AML-193 (cell line): Measurements from ENCODE around the gene ATP2B2.

Experiments
- DNase-seq, 2 experiments: peaks; one replicate each; lab custom pipeline; 2025; lab: John Stamatoyannopoulos, UW

Gene ATP2B2

DNA sequence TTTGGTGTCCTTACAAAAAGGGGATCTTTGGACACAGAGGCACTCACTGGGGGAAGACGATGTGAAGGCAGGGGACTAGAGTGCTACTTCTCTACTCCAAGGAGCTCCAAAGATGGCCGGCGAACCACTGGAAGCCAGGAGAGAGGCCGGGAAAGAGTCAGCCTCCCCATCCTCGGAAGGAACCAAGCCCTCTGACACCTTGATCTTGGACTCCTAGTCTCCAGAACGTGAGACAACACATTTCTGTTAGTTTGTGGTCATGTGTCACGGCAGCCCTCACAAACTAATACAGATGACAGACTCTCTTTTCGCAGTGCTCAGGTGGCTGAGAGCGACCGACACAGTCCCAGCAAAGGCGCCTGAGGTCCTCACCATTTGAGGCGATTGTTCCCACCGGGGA lies 24.4 kb upstream of the ATP2B2 start:
- no peak for DNase-seq

GRCh38 chr3:10528046-10528445 lies 22.7 kb upstream of the ATP2B2 start:
- no peak for DNase-seq

GRCh38 chr3:10527295-10528001 lies 22.1 kb upstream of the ATP2B2 start:
- DNase-seq: no peak

DNA sequence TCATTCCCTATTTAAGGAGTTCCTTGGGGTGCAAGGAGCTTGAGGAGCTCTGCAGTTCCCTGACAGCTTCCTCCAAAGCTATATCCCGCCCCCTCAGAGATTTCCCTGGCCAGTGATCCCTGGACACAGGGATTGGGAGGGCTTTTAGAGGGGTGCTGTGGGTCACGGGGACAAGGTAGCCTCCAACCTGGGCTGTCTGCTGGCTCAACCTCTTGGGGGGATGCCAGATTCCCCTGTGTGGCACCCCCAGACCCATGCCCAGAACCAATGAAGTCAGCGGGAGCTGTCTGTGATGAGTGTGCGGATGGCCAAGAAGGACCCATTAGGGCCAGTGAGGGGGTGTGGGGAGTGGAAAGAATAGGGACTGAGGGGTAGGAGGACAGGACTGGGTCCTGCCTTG lies 21.0 kb upstream of the ATP2B2 start:
- DNase-seq: no peak

- no peak for DNase-seq
Measured at GRCh38 chr3:10524799-10525301, 19.5 kb upstream of the ATP2B2 start.

DNA sequence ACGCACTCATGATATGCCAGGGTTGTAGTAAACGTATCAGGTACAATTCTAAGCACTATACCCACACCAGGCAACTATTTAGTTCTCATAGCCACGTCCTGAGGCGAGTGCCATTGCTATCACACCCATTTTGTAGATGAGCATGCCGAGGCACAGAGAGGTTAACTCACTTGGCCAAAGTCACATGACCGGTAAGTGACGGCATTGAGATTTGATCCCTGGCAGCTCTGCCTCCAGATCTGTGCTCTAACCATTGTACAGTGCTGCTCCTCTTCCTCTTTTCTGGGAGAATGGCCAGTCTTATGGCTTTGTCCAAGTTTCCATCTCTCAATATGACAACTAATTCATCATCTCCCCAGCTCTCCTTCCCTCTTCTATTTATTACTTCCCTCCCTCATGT lies 18.9 kb upstream of the ATP2B2 start:
- no peak for DNase-seq

DNA sequence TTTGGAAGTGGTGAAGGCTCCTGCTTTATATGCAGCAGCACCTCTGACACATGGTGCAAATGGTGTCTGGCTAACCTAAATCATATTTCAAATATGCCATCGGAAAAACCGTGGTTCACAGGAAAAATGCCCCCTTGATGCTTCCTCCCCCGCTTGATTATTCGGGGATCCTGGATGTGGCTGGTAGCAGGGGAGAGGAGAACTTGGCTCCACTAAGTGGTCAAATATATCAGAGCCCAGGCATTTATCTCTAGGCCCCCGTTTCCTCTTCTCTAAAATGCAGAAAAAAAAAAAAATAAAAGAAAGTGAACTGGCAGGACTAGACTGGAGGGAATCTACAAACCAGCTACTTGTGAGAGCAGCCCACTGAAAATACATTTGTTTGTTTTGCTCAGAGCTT lies 18.2 kb upstream of the ATP2B2 start:
- no peak for DNase-seq

- no peak for DNase-seq
Measured at GRCh38 chr3:10522646-10523303, 17.4 kb upstream of the ATP2B2 start.

DNA sequence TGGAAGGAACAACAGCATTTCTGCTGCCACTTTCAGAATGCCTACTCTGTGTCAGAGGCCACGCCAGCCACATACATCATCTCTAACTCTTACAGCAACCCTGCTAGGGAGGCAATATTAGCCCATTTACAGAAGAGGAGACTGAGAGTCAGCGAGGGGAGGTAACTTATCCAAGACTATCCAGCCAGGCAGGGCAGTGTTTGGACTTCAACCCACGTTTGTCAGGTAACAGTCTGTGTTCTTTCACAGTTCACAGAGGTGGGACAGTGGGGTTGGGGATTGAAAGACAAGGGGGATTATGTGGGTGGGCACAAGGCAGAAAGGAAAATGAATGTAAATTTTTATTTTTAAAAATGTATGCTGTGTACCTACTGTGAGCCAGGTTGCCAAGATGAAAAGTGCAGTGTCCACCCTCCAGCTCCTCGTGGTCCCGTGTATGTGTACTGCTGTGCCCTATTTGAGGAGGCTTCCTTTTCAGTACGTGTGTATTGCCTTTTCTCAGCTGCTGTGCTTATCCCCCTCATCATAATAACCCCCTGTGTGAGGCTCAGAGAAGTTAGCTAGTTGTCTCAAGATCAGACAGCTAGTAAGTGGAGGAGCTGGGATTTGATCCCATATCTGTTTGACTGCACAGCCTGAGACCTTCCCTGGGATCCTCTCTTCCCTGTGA lies 16.5 kb upstream of the ATP2B2 start:
- DNase-seq: no peak

- no peak for DNase-seq
Measured at GRCh38 chr3:10520072-10520471, 14.7 kb upstream of the ATP2B2 start.

GRCh38 chr3:10519236-10519635 lies 13.8 kb upstream of the ATP2B2 start:
- no peak for DNase-seq

GRCh38 chr3:10518506-10519150 lies 13.2 kb upstream of the ATP2B2 start:
- no peak for DNase-seq

GRCh38 chr3:10517627-10518026 lies 12.2 kb upstream of the ATP2B2 start:
- no peak for DNase-seq

GRCh38 chr3:10516544-10517452 lies 11.4 kb upstream of the ATP2B2 start:
- DNase-seq: no peak

DNA sequence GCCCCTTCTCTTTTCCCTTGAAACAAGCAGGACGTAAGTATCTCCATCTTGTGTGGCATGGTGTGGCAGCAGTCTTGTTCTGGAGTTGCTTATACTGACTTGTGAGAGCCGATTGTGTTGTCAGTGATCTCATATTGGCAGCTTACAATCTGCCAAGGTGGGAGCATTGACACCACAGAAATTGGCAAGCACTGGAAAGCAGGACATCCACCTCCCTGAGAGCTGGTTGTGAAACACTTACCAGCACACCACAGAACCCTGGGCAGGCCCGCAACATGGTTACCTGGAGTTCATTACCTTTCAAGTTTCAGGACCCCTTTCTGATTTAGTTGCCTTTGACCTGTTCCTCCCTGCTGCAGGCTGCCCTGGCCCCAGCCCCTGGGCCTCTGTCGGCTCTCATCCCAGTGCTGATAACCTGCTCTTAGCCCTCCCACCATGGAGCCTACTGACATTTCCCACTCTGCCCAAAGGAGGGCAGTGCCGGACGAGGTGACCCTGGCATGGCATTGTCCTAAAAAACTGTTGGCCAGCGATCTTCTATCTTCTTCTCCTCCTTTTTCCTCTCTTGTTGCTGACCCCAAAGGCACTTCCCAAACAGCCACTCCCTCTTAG lies 10.6 kb upstream of the ATP2B2 start:
- no peak for DNase-seq

DNA sequence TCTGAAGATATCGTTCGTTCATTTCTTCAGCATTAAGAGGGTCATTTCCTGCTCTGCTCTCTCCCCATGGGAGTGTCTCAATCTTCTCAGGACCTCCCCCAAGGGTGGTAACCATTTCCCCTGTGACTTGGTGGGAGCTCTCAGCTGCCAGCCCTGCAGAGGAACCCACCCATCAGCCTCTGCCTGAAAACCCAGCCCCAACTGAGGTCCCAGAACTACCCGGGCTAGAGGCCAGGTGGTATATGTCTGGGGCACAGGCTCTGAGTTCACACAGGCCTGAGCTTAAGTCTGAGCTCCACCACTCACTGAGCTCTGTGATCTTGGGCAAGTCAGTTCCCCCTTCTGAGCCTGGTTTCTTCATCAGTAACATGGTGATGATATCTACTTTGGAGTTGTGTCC lies 10.0 kb upstream of the ATP2B2 start:
- no peak for DNase-seq

- DNase-seq: no peak
Measured at GRCh38 chr3:10514407-10515069, 9.2 kb upstream of the ATP2B2 start.

DNA sequence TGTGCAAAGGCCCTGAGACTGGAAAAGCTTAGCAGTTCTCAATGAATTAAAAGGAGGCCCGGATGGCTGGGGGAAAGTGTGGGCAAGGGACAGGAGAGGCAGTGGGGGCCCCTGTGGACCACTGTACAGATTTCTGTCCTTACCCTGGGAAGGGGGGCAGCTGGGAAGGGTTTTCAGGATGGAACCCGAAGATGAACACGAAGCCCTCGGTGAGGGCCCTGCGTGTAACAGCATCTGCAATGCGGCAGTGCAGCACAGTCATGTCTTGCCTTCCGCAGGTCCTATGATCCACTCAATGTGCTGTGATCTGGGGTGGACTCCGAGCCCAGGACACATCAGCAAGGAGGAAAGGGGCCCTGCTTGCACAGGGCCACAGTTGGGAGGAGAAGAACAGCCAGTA lies 7.9 kb upstream of the ATP2B2 start:
- DNase-seq: no peak

DNA sequence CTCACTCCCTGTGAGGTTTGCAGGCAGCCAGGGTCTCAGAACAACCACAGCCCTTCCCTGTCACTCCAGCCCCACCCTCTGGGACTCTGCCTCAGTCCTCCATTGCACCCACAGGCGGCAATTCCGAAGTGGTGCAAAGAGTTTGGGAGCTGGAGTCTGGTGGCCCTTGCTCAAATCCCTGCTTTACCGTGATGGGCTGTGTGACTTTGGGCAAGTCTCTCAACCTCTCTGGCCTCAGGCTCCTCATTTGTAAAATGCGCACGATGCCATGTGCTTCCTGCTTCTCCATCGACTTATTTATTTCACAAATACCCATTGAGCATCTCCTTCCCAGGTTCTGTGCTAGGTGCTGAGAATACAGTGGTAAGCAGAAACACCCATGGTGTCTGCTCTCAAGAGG lies 7.3 kb upstream of the ATP2B2 start:
- DNase-seq: no peak

DNA sequence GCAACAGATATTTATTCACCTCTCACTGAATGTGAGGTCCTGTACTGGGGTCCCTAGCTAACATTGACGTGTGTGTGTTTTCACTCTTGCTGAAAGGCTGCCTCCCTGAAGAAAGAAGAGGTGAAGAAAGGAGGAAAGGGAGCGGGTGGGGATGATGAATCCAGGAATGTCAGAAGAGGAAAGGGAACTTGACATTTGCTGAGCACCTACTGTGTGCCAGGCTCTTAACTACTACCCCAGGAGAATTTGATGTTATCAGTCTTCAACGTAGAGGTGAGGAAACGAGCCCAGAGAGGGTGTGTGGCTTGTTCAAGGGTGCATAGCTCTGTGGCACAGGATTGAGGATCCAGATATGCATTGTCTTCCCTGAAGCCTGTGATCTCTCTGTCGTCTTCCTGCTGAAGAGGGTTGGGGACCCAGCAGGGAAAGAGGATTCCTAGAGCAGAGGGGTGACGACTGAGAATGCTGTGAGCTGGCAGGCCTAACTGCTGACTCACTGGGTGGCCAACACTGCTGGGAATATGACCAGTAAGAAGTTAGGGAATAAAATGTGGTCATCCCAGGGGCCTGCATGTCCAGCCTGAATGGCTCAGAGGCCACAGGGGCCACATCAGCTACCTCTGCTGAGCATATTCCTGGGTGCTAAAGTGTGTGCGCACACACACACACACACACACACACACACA lies 6.6 kb upstream of the ATP2B2 start:
- no peak for DNase-seq
